ENCODE measurements around the gene NCBP3.

NCBP3 gene

DNA sequence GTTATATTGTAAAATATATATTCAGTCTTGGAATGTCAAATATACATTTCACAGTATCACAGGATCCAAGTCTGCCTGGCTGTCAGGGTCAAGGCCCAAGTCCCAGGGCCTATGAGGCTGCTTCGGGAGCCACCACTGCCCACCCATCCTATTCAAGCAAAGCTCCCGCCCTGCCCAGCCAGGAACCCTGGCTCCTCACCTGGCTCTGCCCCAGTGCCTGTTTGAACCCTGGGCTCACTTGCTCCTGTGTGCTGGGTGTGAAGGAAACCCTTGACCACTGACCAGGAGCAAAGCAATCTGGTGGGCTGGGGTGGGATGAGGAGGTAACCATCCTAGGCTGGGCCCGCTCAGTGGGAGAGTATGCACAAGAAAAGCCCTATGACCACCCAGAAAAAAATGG is 72.1 kb downstream of the NCBP3 start:
- H3K4me3 ChIP-seq (ENCODE audit: low read depth, low read length) = no peak overlapping the region
- no peak for DNase-seq (ENCODE audit: low read depth)
- TF ChIP-seq, protein P1, sequence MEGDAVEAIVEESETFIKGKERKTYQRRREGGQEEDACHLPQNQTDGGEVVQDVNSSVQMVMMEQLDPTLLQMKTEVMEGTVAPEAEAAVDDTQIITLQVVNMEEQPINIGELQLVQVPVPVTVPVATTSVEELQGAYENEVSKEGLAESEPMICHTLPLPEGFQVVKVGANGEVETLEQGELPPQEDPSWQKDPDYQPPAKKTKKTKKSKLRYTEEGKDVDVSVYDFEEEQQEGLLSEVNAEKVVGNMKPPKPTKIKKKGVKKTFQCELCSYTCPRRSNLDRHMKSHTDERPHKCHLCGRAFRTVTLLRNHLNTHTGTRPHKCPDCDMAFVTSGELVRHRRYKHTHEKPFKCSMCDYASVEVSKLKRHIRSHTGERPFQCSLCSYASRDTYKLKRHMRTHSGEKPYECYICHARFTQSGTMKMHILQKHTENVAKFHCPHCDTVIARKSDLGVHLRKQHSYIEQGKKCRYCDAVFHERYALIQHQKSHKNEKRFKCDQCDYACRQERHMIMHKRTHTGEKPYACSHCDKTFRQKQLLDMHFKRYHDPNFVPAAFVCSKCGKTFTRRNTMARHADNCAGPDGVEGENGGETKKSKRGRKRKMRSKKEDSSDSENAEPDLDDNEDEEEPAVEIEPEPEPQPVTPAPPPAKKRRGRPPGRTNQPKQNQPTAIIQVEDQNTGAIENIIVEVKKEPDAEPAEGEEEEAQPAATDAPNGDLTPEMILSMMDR (IDR thresholded peaks at IDR 0.05; ENCODE audit: low read depth, low read length) = no peak
- TF ChIP-seq POLR2A (IDR thresholded peaks at IDR 0.05; ENCODE audit: extremely low read depth, insufficient read length) = no peak
- TF ChIP-seq MYC (IDR thresholded peaks at IDR 0.05; ENCODE audit: low read depth, low read length) = no peak
- TF ChIP-seq, protein P2, sequence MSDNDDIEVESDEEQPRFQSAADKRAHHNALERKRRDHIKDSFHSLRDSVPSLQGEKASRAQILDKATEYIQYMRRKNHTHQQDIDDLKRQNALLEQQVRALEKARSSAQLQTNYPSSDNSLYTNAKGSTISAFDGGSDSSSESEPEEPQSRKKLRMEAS (IDR thresholded peaks at IDR 0.05; ENCODE audit: low read depth, low read length) = no peak

DNA sequence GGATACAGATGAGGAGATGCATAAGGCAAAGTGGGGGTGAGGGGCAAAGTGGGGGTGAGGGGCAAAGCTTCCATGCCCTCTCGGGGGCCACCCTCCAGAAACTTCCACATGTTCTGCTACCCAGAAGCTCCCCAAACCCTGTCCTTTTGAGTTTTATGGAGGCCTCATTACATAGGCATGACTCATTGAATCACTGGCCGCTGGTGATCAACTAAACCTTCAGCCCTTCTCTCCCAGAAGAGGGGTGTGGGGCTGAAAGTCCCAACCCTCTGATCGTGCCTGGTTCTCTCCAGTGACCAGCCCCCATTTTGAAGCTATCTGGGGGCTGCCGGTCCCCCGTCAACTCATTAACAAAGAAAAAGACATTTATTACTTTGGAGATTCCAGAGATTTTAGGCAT is 72.5 kb downstream of the NCBP3 start:
- TF ChIP-seq, protein P2 (IDR thresholded peaks at IDR 0.05; ENCODE audit: low read depth, low read length) = no peak
- TF ChIP-seq POLR2A (IDR thresholded peaks at IDR 0.05; ENCODE audit: extremely low read depth, insufficient read length) (no peak), MYC (IDR thresholded peaks at IDR 0.05; ENCODE audit: low read depth, low read length) (no peak)
- TF ChIP-seq, protein P1 (IDR thresholded peaks at IDR 0.05; ENCODE audit: low read depth, low read length) = no peak
- DNase-seq (ENCODE audit: low read depth) = no peak
- no peak overlapping the region for H3K4me3 ChIP-seq (ENCODE audit: low read depth, low read length)

DNA sequence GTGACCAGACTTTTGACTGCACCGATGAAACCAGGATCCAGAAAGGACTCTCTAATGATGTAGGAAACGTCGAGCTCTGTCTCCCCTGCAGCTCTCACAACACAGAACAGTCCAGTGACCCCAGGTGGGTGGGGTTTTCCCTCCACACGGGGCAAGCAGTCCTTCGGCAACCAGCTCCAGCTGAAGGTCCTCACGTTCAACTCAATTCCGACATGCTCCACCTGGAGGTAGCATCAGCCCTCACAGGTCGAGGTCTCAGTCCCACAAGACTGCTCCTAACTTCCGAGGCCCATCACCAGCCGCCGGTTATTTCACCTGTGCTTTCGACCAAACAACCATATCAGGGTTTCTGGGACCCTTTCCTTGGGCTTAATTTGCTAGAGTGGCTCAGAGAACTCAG is 73.3 kb downstream of the NCBP3 start:
- TF ChIP-seq POLR2A (IDR thresholded peaks at IDR 0.05; ENCODE audit: extremely low read depth, insufficient read length) (no peak), MYC (IDR thresholded peaks at IDR 0.05; ENCODE audit: low read depth, low read length) (no peak)
- TF ChIP-seq, protein P1 (IDR thresholded peaks at IDR 0.05; ENCODE audit: low read depth, low read length) = no peak
- TF ChIP-seq, protein P2 (IDR thresholded peaks at IDR 0.05; ENCODE audit: low read depth, low read length) = no peak
- no peak overlapping the region for H3K4me3 ChIP-seq (ENCODE audit: low read depth, low read length)
- no peak for DNase-seq (ENCODE audit: low read depth)

DNA sequence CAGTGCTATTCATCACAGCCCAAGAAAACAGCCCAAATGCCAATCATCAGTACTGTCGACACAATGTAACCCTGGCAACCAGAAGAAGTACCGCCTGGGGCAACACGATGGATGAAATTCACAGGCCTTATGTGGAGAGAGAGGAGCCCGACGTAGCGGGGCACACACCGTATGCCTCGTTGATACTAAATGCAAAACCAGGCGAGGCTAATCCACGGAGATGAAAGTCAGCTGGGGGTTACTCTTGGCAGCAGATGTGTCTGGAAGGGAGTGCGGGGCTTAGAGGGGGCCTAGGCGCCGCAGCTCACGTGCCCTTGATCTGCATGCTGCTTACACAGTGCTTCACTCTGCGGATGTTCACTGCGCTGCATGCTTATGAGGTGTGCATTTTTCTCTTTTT is 74.9 kb downstream of the NCBP3 start:
- DNase-seq (ENCODE audit: low read depth) = peak; percentile 26
- no peak overlapping the region for H3K4me3 ChIP-seq (ENCODE audit: low read depth, low read length)
- TF ChIP-seq, protein P2 (IDR thresholded peaks at IDR 0.05; ENCODE audit: low read depth, low read length) = no peak
- no peak for TF ChIP-seq MYC (IDR thresholded peaks at IDR 0.05; ENCODE audit: low read depth, low read length)

DNA sequence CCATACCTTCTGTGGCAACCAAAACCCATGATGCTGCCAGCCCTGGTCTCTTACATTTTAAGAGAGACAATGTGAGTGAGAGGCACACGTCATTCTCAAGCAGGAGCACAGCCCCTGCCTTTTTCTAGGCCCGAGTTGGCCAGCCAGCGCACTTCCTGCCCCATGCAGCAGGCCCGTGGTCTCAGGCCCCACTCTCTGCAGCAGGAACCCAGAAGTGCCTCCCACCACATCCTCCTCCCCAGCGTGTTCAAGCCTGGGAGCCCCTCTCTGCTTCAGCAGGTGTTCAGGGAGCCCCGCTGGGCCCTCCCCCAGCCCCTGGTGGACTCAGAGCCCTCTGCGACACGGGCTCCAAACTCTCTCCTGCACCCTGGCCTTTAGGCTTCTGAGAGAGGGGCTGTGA is 75.6 kb downstream of the NCBP3 start:
- peak; percentile 79 for DNase-seq (ENCODE audit: low read depth)
- TF ChIP-seq POLR2A (IDR thresholded peaks at IDR 0.05; ENCODE audit: extremely low read depth, insufficient read length) (no peak), MYC (IDR thresholded peaks at IDR 0.05; ENCODE audit: low read depth, low read length) (no peak)
- TF ChIP-seq, protein P2 (IDR thresholded peaks at IDR 0.05; ENCODE audit: low read depth, low read length) = peak; percentile 52
- TF ChIP-seq, protein P1 (IDR thresholded peaks at IDR 0.05; ENCODE audit: low read depth, low read length) = no peak
- no peak overlapping the region for H3K4me3 ChIP-seq (ENCODE audit: low read depth, low read length)

DNA sequence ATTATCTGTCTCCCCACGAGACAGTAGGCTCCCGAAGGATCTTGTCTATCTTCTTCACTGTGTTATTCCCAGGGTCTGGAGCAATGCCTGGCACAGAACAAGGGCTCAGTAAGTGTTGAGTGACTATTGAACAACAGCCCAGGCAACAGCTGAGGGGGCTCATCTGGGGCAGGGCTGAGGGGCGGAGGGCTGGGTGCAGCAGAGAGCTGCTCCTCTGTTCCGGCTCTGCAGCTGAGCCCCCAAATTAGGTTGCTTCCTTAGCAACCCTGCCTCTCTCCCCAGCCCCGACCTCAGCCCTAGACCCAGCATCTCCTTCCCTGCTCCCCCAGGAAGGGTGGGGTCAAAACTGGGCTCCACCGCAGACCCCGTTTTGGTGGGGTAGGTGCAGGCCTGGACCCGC is 77.3 kb downstream of the NCBP3 start:
- DNase-seq (ENCODE audit: low read depth) = no peak
- no peak overlapping the region for H3K4me3 ChIP-seq (ENCODE audit: low read depth, low read length)
- TF ChIP-seq POLR2A (IDR thresholded peaks at IDR 0.05; ENCODE audit: extremely low read depth, insufficient read length) = no peak
- TF ChIP-seq, protein P2 (IDR thresholded peaks at IDR 0.05; ENCODE audit: low read depth, low read length) = no peak
- TF ChIP-seq, protein P1 (IDR thresholded peaks at IDR 0.05; ENCODE audit: low read depth, low read length) = no peak
- TF ChIP-seq MYC (IDR thresholded peaks at IDR 0.05; ENCODE audit: low read depth, low read length) = no peak
